Activated T-cell treated with anti-CD3 and anti-CD28 coated beads for 1 hour (primary cell): ENCODE measurements around the gene FMO4.
"Not testable (repeated sequence)": the region's sequence is repeated elsewhere in the genome, so short reads cannot be mapped to it uniquely, and the experiment has no call there.

Experiments
- DNase-seq: peaks from one replicate; pipeline ENCODE4 v3.0.0-alpha.2; 2020; ENCODE audit warnings: low read depth

The FMO4 gene

GRCh38 chr1:171389171-171389570 lies 75.2 kb downstream of the FMO4 start:
- DNase-seq: no peak

GRCh38 chr1:171390740-171391139 lies 76.8 kb downstream of the FMO4 start:
- not testable (repeated sequence) for DNase-seq
